Skin of body (tissue), 2 donors: ENCODE results near the gene FBXO22. TPM values are rescaled to one million over a fixed set of nuclear protein-coding genes. Genes with fewer than 3 reads are reported as not detected.
"Not testable (repeated sequence)": the region's sequence is repeated elsewhere in the genome, so short reads cannot be mapped to it uniquely, and the experiment has no call there.

Source experiments
- DNase-seq: peaks from one replicate; lab custom pipeline; 2025; lab: John Stamatoyannopoulos, UW
- total RNA-seq: library from RNA; depleted of rRNA; stranded (reverse); fragments of >200 nt; gene quantifications from one replicate; pipeline ENCODE4 v1.2.3, GENCODE V29; 2014

The FBXO22 gene
- total RNA-seq = 12.9 TPM

GRCh38 chr15:75903331-75904239 lies at the start of gene FBXO22:
TSS of gene FBXO22 (plus strand) at chr15:75903878. CDS start at chr15:75903964, 86 bp downstream.
- peak; percentile 78 for DNase-seq

- no peak for DNase-seq
Measured at GRCh38 chr15:75857886-75858285, 45.8 kb upstream of the FBXO22 start.

DNA sequence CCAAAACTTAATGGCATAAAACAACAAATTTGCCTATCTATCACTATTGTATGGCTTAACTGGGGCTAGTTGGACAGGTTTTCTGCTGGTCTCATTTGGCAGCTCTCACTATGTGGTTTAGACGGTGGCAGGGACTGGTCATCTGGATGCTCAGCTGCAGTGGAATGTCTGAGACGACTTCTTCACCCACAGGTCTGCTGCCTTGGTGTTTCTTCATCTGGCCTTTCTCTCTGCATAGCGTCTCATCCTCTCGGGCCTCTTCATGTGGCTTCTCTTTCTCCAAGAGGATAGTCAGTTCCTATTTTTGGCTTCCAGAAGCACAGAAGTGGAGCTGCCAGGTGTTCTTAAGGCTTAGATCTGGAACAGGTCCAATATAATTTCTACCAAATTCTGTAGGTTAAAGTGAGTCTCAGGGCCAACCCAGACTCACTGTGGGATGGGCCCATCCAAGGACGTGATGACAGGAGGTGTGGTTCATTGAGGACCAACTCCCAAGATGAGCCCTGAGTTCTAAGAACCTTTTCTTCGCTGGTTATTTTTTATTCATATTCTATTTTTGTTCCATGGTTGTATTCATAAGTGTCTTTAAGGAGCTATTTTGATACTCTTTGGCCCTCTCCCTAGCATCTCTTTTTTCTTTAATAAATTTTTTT lies 41.8 kb upstream of the FBXO22 start:
- DNase-seq = no peak

DNA sequence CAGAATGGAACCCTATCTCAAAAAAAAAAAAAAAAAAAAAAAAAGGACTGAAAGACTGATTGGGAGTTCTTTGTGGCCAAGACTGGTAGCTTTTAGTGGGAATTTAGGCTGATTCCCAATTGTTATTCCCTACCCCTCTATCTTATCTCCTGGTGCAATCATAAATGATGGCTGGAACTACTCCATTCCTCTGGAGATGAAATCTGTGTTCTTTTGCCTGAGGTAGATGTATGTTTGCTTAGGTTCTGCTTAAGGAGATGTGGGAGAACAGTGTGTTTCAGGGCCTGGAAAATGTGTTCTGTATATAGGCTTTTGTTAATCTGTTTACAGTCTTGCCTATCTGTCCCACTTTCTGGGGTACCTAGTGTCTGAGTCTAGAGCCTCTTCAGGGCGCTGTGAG lies 40.9 kb upstream of the FBXO22 start:
- DNase-seq = no peak

GRCh38 chr15:75864213-75865059 lies 39.2 kb upstream of the FBXO22 start:
- DNase-seq = no peak

- DNase-seq = not testable (repeated sequence)
Measured at GRCh38 chr15:75866045-75866444, 37.6 kb upstream of the FBXO22 start.

- DNase-seq = no peak
Measured at GRCh38 chr15:75866916-75867315, 36.8 kb upstream of the FBXO22 start.

DNA sequence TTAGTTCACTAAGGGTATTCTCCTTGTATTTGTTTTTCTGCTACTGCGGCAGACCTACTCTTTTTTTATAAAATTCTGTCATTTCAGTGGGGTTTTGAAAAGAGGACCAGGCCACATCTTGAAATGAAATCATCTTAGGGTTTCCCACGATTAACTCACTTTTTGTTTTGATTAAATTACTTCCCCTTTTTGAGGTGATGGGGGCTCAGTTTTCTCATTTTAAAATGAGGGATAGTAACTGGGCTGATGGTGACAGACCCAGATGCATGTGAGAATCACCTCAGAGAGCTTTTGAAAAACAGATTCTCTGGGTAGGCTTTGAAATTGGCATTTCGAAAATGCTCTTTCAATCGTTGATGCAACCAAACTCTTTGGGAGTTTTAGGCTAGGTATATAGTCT lies 36.2 kb upstream of the FBXO22 start:
- DNase-seq = no peak

DNA sequence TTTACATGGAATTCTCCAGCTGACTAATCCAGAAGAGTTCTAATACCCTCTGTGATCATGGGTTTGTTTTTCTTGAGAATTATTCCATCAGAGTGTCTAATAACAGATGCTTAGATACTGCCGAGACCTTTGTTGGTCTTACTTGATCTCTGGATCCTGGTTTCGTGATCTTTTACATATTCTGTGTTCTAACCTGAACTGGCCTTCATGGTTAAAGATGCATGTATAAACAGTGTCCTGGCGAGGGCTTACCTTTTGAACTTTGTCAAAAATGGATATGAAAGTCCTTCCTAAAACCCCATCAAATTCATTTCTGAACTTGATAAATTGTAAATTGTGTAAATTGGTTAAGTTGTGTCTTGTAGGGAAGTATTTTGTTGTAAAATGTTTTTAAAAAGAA lies 35.7 kb upstream of the FBXO22 start:
- no peak for DNase-seq

GRCh38 chr15:75869446-75869845 lies 34.2 kb upstream of the FBXO22 start:
- no peak for DNase-seq

- not testable (repeated sequence) for DNase-seq
Measured at GRCh38 chr15:75871589-75871988, 32.1 kb upstream of the FBXO22 start.

DNA sequence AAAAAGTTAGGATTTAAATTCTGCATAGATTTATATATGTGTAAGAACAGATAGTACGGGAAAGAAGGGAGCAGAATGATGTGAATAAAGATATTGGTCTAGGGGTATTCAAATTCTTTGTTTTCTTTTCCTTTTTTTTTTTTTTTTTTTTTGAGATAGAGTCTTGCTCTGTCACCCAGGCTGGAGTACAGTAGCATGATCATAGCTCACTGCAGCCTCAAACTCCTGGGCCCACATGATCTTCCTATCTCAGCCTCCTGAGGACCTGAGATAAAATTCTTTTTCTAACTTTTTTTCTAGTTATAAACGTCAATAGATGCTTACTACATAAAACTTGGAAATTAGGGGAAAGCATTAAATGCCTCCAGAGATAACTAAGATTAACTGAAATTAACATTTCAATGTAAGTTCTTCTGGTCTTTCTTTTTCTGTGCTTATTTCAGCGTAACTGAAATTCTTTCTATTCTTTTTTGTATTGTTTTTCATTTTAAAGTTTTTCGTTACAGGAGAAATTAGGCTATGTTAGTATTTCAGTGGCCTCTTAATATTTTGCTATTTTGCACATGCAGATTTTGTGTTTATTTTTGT lies 31.2 kb upstream of the FBXO22 start:
- no peak for DNase-seq

GRCh38 chr15:75884041-75884440 lies 19.6 kb upstream of the FBXO22 start:
- no peak for DNase-seq

DNA sequence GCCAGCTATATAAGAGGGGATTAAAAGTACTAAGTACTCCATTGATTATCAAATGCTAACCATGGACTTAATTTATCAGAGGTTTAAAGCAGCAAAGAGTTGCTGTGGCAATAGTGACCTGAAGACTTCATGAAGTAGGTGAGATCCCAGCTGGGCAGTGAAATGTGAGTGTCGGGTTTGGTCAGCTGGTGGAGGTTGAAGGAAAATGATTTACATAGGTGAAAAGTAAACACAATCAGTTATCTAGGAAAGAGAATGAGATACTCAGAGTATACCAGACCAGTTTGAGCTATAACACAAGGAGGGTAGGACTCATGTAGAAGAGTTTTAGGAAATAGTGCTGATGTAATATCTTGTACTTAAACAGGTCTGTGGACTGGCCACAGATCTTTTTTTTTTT lies 16.5 kb upstream of the FBXO22 start:
- DNase-seq = no peak

- DNase-seq = no peak
Measured at GRCh38 chr15:75891895-75892294, 11.8 kb upstream of the FBXO22 start.

DNA sequence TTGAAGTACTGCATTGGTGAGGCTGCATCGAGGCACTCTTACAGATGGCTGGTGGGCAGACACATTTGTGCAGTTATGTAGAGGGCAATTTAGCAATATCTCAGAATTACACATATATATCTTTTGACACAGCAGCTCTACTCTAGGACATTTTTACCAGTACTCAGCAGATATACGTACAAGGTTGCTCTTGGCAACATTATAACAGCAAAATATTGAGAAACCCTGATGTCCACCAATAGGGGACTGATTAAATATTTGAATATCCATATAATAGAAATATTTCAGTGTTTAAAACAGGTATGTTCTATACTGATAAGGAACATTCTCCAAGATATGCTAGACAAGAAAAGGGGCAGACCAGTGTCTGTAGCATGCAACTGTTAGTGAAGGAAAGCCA lies 7.9 kb upstream of the FBXO22 start:
- DNase-seq = no peak

GRCh38 chr15:75900577-75900976 lies 3.1 kb upstream of the FBXO22 start:
- DNase-seq = no peak

GRCh38 chr15:75902129-75902557 lies 1.5 kb upstream of the FBXO22 start:
- no peak for DNase-seq

DNA sequence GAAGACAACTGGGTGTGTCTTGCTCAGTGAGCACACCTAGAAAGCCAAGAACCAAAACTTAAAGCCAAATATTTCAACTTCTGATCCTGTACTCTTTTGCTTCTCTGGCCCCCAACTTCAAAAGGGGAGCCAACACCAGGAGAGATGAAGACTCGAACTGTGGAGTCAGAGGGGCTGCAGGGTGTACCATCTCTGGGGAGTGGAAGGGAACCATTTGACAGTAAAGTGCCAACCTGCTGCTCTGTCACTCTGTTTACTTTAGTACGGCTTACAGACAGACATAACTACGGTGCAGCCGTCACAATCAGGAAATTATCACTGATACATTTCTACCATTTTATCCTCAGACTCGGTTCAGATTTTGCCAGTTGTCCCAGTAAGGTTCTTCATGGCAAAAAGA lies 1.6 kb downstream of the FBXO22 start:
- no peak for DNase-seq

GRCh38 chr15:75910355-75910754 lies 6.7 kb downstream of the FBXO22 start:
- DNase-seq = not testable (repeated sequence)

DNA sequence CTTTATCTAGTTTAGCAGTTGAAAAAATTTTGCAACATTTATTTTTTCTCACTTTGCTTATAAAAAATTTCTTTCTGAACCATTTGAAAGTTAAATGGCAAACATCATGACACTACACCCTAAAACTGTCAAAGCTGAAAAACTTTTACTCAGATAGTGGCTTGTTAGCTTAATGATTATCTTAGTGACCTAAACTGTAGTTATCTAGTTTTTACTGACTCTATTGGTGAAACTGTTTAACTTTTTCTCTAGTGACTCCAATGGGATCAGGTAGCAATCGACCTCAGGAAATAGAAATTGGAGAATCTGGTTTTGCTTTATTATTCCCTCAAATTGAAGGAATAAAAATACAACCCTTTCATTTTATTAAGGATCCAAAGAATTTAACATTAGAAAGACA lies 13.3 kb downstream of the FBXO22 start:
- DNase-seq = no peak
